SK-N-MC (cell line): Measurements from ENCODE around the gene MCCC2.

Experiments used
- EZH2 ChIP-seq: fragments of 200-600 bp; sonication (generic); IDR thresholded peaks from one replicate; pipeline ENCODE4 v1.6.1; 2017; ENCODE audit warnings: antibody characterized with exemption
- FOXP2 ChIP-seq: optimal IDR thresholded peaks from 2 replicates; pipeline ENCODE3; 2011; ENCODE audit warnings: mild to moderate bottlenecking, moderate library complexity; ENCODE audit not compliant: insufficient read depth; ENCODE audit errors: extremely low read length, control extremely low read depth
- POLR2AphosphoS5 ChIP-seq: IDR thresholded peaks from 2 replicates; pipeline ENCODE4 v1.6.1; 2012; ENCODE audit warnings: mild to moderate bottlenecking, low read depth, low read length, borderline replicate concordance

DNA sequence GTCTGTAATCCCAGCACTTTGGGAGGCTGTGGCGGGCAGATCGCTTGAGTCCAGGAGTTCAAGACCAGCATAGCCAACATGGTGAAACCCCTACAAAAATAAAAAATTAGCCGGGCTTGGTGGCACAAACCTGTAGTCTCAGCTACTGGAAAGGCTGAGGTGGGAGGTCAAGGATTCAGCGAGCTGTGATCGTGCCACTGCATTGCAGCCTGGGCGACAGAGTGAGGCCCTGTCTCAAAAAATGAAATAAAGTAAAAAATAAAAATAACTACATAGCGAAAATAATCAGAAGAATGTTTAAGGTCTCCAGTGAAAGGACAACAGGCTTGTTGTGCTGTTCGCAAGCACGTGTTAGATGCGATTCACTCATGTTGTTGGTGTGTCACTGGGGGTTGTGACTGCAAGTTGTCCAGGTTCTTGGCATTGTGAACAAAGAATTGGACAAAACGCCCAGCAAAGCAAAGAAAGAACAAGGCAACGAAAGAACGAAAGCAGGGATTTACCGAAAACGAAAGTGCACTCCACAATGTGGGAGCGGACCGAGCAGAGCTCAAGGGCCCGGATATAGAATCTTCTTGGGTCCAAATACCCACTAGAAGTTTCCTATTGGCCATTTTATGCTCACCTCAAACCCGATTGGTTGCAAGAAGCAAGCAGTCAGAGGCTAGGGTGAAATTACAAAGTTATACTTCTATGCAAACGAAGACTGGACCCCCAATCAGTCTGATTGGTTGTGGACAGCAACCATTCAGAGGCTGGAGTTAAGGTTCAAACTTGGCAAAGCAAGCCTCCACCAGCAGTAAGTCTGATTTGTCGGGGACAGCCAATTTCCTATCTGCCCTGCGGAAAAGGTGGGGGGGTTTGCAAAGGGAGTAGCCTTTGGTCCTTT, 844 bp upstream of the MCCC2 start:
- TF ChIP-seq EZH2 (no peak), POLR2AphosphoS5 (no peak), FOXP2 (no peak)
